A549 treated with AZD2906 at 1 μM for 4 hours (cell line): ENCODE measurements around the gene NEUROD4. TPM values are rescaled to one million over a fixed set of nuclear protein-coding genes. Genes with fewer than 3 reads are reported as not detected.

Source experiments
- total RNA-seq: library from RNA; stranded (reverse); fragments of 200-300 nt; extraction: Qiagen RNA extraction; gene quantifications from 5 replicates; pipeline ENCODE4 v1.2.3, GENCODE V29; 2022

Gene NEUROD4
- not detected in 5 replicates for total RNA-seq

GRCh38 chr12:55019784-55020183, at the start of gene NEUROD4:
Gene NEUROD4 (plus strand): TSS chr12:55019974. CDS start chr12:55026440, 6,466 bp downstream.

GRCh38 chr12:54984658-54985376, 35.0 kb upstream of the NEUROD4 start, which contains the start of gene TESPA1:
Gene TESPA1 (minus strand): TSS chr12:54984762. CDS start chr12:54974562, 10,200 bp downstream.

Other genes with a start within 250 kb of the NEUROD4 start
- not detected in 5 replicates for gene MUCL1, start 165.5 kb upstream of the NEUROD4 start, total RNA-seq
- gene TESPA1, start 35.2 kb upstream of the NEUROD4 start, total RNA-seq = not detected in 5 replicates
- gene OR9K2, start 106.4 kb downstream of the NEUROD4 start, total RNA-seq = not detected in 5 replicates
- not detected in 5 replicates for gene OR10A7, start 201.1 kb downstream of the NEUROD4 start, total RNA-seq
- gene OR6C74, start 224.6 kb downstream of the NEUROD4 start, total RNA-seq = not detected in 5 replicates